HG02981 (cell line): ENCODE results near the gene ZFX.
"Not testable (repeated sequence)": the region's sequence is repeated elsewhere in the genome, so short reads cannot be mapped to it uniquely, and the experiment has no call there.

Source experiments
- ATAC-seq: cut with Tn5 transposase; IDR thresholded peaks from one replicate; pipeline ENCODE4 v1.9.1; 2021; ENCODE audit warnings: mild to moderate bottlenecking, moderate library complexity; ENCODE audit not compliant: unreplicated experiment

The ZFX gene

GRCh38 chrX:24149351-24150050, at the start of gene ZFX:
Gene ZFX, plus strand, starts transcription at chrX:24149729. Its CDS starts 23,014 bp downstream, at chrX:24172743.
- peak; percentile 33 for ATAC-seq

- no peak for ATAC-seq
These were observed 48.8 kb upstream of the ZFX start for GRCh38 chrX:24100713-24101112.

- no peak for ATAC-seq
These were observed 39.5 kb upstream of the ZFX start for GRCh38 chrX:24110069-24110468.

GRCh38 chrX:24113181-24113580, 36.3 kb upstream of the ZFX start:
- no peak for ATAC-seq

- ATAC-seq, result no peak
These were observed 32.3 kb upstream of the ZFX start for GRCh38 chrX:24117258-24117657.

- no peak for ATAC-seq
These were observed 25.2 kb upstream of the ZFX start for GRCh38 chrX:24124244-24124799.

GRCh38 chrX:24125028-24125612, 24.4 kb upstream of the ZFX start:
- no peak for ATAC-seq

GRCh38 chrX:24131476-24131875, 18.1 kb upstream of the ZFX start:
- no peak for ATAC-seq

GRCh38 chrX:24133312-24133711, 16.2 kb upstream of the ZFX start:
- no peak for ATAC-seq

GRCh38 chrX:24135768-24136167, 13.8 kb upstream of the ZFX start:
- not testable (repeated sequence) for ATAC-seq

GRCh38 chrX:24137192-24137591, 12.3 kb upstream of the ZFX start:
- ATAC-seq, result no peak

GRCh38 chrX:24143982-24144381, 5.5 kb upstream of the ZFX start:
- not testable (repeated sequence) for ATAC-seq

GRCh38 chrX:24144528-24144927, 5.0 kb upstream of the ZFX start:
- no peak for ATAC-seq

- ATAC-seq, result no peak
These were observed 4.0 kb upstream of the ZFX start for GRCh38 chrX:24145303-24146186.

GRCh38 chrX:24146283-24146949, 3.1 kb upstream of the ZFX start:
- no peak for ATAC-seq

- ATAC-seq, result no peak
These were observed 2.4 kb upstream of the ZFX start for GRCh38 chrX:24147165-24147564.

GRCh38 chrX:24148121-24148520, 1.4 kb upstream of the ZFX start:
- ATAC-seq, result no peak

- peak; percentile 6 for ATAC-seq
These were observed 786 bp upstream of the ZFX start for GRCh38 chrX:24148535-24149350.

GRCh38 chrX:24150051-24150790, 692 bp downstream of the ZFX start:
- peak; percentile 63 for ATAC-seq
